ENCODE data around the gene CTDSPL2.
"Not testable (repeated sequence)": the region's sequence is repeated elsewhere in the genome, so short reads cannot be mapped to it uniquely, and the experiment has no call there.

CTDSPL2 gene

GRCh38 chr15:44550734-44551133, 123.3 kb downstream of the CTDSPL2 start:
- TF ChIP-seq CTCF (conservative IDR thresholded peaks at IDR 0.05; ENCODE audit: low read length) (no peak), EZH2phosphoT487 (IDR thresholded peaks at IDR 0.05; ENCODE audit: borderline replicate concordance) (no peak)
- peaks cover 54% of the 10 kb centered on the region for H3K36me3 ChIP-seq (ENCODE audit: insufficient read depth, low read length)
- H3K79me2 ChIP-seq (ENCODE audit: insufficient read depth, low read length) = peaks cover 43% of the 10 kb centered on the region
- no peak overlapping the region for H2AFZ ChIP-seq (ENCODE audit: low read length)
- no peaks in the 10 kb centered on the region for H3K27me3 ChIP-seq (ENCODE audit: insufficient read depth, low read length, poor library complexity, severe bottlenecking)
- H3K4me2 ChIP-seq (ENCODE audit: low read depth, low read length, poor library complexity, severe bottlenecking) = no peak overlapping the region
- no peaks in the 10 kb centered on the region for H3K9me2 ChIP-seq (replicated peaks; ENCODE audit: low read depth, low read length)
- H4K20me1 ChIP-seq (ENCODE audit: insufficient read depth, low read length, poor library complexity, severe bottlenecking) = peaks cover 15% of the 10 kb centered on the region
- H3K9me3 ChIP-seq (ENCODE audit: insufficient read depth, low read depth, low read length) = no peaks in the 10 kb centered on the region
- H3F3A ChIP-seq (ENCODE audit: low read depth) = no peaks in the 10 kb centered on the region
- H3K4me3 ChIP-seq (ENCODE audit: low read length, poor library complexity, severe bottlenecking) = no peak overlapping the region
- no peak overlapping the region for H3K9ac ChIP-seq (ENCODE audit: low read depth, low read length, poor library complexity, severe bottlenecking)
- peaks cover 19% of the 10 kb centered on the region for H3K4me1 ChIP-seq (ENCODE audit: insufficient read depth, low read length, poor library complexity, severe bottlenecking)

DNA sequence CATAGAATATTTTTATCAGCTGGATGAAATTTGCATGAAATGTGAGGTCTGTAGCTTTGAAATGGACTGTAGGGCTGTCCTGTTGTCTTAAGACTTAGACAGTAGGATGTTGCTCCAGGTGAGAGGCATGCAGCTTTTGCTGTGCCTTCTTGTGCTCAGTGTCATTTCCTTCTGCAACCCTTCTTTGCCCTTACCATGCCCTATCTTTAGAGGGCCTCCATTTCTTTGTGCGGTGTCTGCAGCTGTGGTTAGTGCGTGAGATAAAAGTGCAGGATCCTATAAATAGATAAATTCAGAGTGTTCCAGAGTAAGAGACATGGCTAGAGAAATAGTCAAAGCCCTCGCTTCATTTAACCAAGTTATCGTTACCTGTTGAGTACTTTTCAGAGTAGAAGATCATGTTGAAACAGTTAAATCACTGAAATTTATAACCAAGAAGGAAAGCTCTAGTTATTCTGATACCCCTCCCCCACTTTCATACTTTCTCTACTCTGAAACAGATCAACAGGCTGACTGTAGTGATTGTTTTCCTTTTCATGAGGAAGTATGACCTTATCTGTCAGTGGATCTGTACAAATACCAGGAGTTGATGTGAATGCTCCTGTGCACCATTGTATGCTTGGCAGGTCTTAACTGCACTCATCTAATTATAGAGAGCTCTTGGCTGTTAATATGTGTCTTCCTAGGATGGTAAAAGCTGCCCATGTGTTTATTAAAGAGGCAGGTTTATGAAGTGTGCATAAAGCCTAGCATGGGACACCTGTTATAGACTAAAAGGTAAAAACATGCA, 127.7 kb downstream of the CTDSPL2 start:
- no peaks in the 10 kb centered on the region for H3K9me2 ChIP-seq (replicated peaks; ENCODE audit: low read depth, low read length)
- no peak overlapping the region for H3K4me2 ChIP-seq (ENCODE audit: low read depth, low read length, poor library complexity, severe bottlenecking)
- peaks cover 2% of the 10 kb centered on the region; the same call in 1 of the 2 replicates for H3K79me2 ChIP-seq (ENCODE audit: insufficient read depth, low read length)
- H3K4me1 ChIP-seq (ENCODE audit: insufficient read depth, low read length, poor library complexity, severe bottlenecking) = peaks cover 11% of the 10 kb centered on the region
- no peaks in the 10 kb centered on the region for H3K9me3 ChIP-seq (ENCODE audit: insufficient read depth, low read depth, low read length)
- no peaks in the 10 kb centered on the region for H3F3A ChIP-seq (ENCODE audit: low read depth)
- TF ChIP-seq EZH2phosphoT487 (IDR thresholded peaks at IDR 0.05; ENCODE audit: borderline replicate concordance) = no peak
- TF ChIP-seq CTCF (conservative IDR thresholded peaks at IDR 0.05; ENCODE audit: low read length) = no peak
- peaks cover 89% of the 10 kb centered on the region for H3K36me3 ChIP-seq (ENCODE audit: insufficient read depth, low read length)
- no peak overlapping the region for H2AFZ ChIP-seq (ENCODE audit: low read length)
- no peak overlapping the region for H3K4me3 ChIP-seq (ENCODE audit: low read length, poor library complexity, severe bottlenecking)
- no peak overlapping the region for H3K9ac ChIP-seq (ENCODE audit: low read depth, low read length, poor library complexity, severe bottlenecking)
- H3K27me3 ChIP-seq (ENCODE audit: insufficient read depth, low read length, poor library complexity, severe bottlenecking) = no peaks in the 10 kb centered on the region
- H4K20me1 ChIP-seq (ENCODE audit: insufficient read depth, low read length, poor library complexity, severe bottlenecking) = no peaks in the 10 kb centered on the region

- H3K9ac ChIP-seq (ENCODE audit: low read depth, low read length, poor library complexity, severe bottlenecking); H3K4me3 ChIP-seq (ENCODE audit: low read length, poor library complexity, severe bottlenecking); H3K4me2 ChIP-seq (ENCODE audit: low read depth, low read length, poor library complexity, severe bottlenecking); H3K9me3 ChIP-seq (ENCODE audit: insufficient read depth, low read depth, low read length); H3K4me1 ChIP-seq (ENCODE audit: insufficient read depth, low read length, poor library complexity, severe bottlenecking); H3K9me2 ChIP-seq (replicated peaks; ENCODE audit: low read depth, low read length); H4K20me1 ChIP-seq (ENCODE audit: insufficient read depth, low read length, poor library complexity, severe bottlenecking); H3F3A ChIP-seq (ENCODE audit: low read depth); H3K79me2 ChIP-seq (ENCODE audit: insufficient read depth, low read length); H3K27me3 ChIP-seq (ENCODE audit: insufficient read depth, low read length, poor library complexity, severe bottlenecking); H2AFZ ChIP-seq (ENCODE audit: low read length): not testable (repeated sequence)
- peaks cover 97% of the 10 kb centered on the region for H3K36me3 ChIP-seq (ENCODE audit: insufficient read depth, low read length)
Measured at GRCh38 chr15:44560926-44561325, 133.5 kb downstream of the CTDSPL2 start.

Data from Loucy (cell line).